Stimulated activated CD4-positive, alpha-beta T cell treated with anti-CD3 and anti-CD28 coated beads, Interleukin-2, amount 100 ng/mL, for 4 hours (primary cell): ENCODE data around the gene MS4A14.
A peak's percentile ranks its signal among the peaks of the same experiment; 100 is the strongest.
"Not testable (repeated sequence)": the region's sequence is repeated elsewhere in the genome, so short reads cannot be mapped to it uniquely, and the experiment has no call there.

Experiments
- DNase-seq: peaks from one replicate; pipeline ENCODE4 v3.0.0-alpha.2; 2020; ENCODE audit warnings: low read depth

MS4A14 gene

GRCh38 chr11:60396382-60396781 is at the start of gene MS4A14:
Gene MS4A14 (plus strand): TSS chr11:60396459. CDS start chr11:60396579, 120 bp downstream.
- DNase-seq = no peak

GRCh38 chr11:60347084-60347797 is 49.0 kb upstream of the MS4A14 start:
- DNase-seq = no peak

- DNase-seq = no peak
Observed at GRCh38 chr11:60348116-60348515, 48.1 kb upstream of the MS4A14 start.

- DNase-seq = no peak
Observed at GRCh38 chr11:60349990-60350389, 46.3 kb upstream of the MS4A14 start.

GRCh38 chr11:60357771-60358170 is 38.5 kb upstream of the MS4A14 start:
- DNase-seq = no peak

- DNase-seq = no peak
Observed at GRCh38 chr11:60360621-60361020, 35.6 kb upstream of the MS4A14 start.

- DNase-seq = no peak
Observed at GRCh38 chr11:60362241-60362640, 34.0 kb upstream of the MS4A14 start.

- DNase-seq = peak; percentile 29
Observed at GRCh38 chr11:60363542-60364470, 32.5 kb upstream of the MS4A14 start.

GRCh38 chr11:60366262-60366904 is 29.9 kb upstream of the MS4A14 start:
- not testable (repeated sequence) for DNase-seq

GRCh38 chr11:60367009-60367408 is 29.2 kb upstream of the MS4A14 start:
- DNase-seq = no peak

- no peak for DNase-seq
Observed at GRCh38 chr11:60367896-60368295, 28.4 kb upstream of the MS4A14 start.

- no peak for DNase-seq
Observed at GRCh38 chr11:60370252-60370810, 25.9 kb upstream of the MS4A14 start.

- DNase-seq = no peak
Observed at GRCh38 chr11:60370811-60371298, 25.4 kb upstream of the MS4A14 start.

GRCh38 chr11:60371386-60371785 is 24.9 kb upstream of the MS4A14 start:
- no peak for DNase-seq

GRCh38 chr11:60371854-60372253 is 24.4 kb upstream of the MS4A14 start:
- DNase-seq = no peak

- DNase-seq = no peak
Observed at GRCh38 chr11:60372767-60373166, 23.5 kb upstream of the MS4A14 start.

- DNase-seq = no peak
Observed at GRCh38 chr11:60375316-60375715, 20.9 kb upstream of the MS4A14 start.

- DNase-seq = no peak
Observed at GRCh38 chr11:60376601-60377000, 19.7 kb upstream of the MS4A14 start.

GRCh38 chr11:60377401-60378136 is 18.7 kb upstream of the MS4A14 start:
- no peak for DNase-seq

GRCh38 chr11:60378354-60378753 is 17.9 kb upstream of the MS4A14 start, which contains the start of gene MS4A7:
Gene MS4A7 (plus strand): TSS chr11:60378532. CDS start chr11:60383142, 4,610 bp downstream.
- DNase-seq = no peak

- DNase-seq = no peak
Observed at GRCh38 chr11:60389279-60389910, 6.9 kb upstream of the MS4A14 start.
